Keratinocyte (primary cell): Measurements from ENCODE around the gene PAFAH2.

Source experiments
- CTCF ChIP-seq, 3 experiments: IDR thresholded peaks in 1 of 3; conservative IDR thresholded peaks in 1 of 3; optimal IDR thresholded peaks in 1 of 3; 2 replicates in 2 of 3; 3 replicates in 1 of 3; pipeline versions ENCODE3 to v1.5.1; 2011; ENCODE audit warnings: low read length in 3 of 3, mild to moderate bottlenecking in 3 of 3, moderate library complexity in 2 of 3, control low read depth in 1 of 3, inconsistent platforms in 1 of 3; ENCODE audit not compliant: insufficient read depth in 2 of 3; ENCODE audit errors: extremely low read depth in 1 of 3
- EZH2 ChIP-seq: IDR thresholded peaks from one replicate; pipeline ENCODE4 v1.6.1; 2012; ENCODE audit warnings: inconsistent platforms, mild to moderate bottlenecking, low read length, moderate library complexity

GRCh38 chr1:25932321-25932720 is 65.5 kb downstream of the PAFAH2 start:
- TF ChIP-seq CTCF (optimal IDR thresholded peaks at IDR 0.05 in 1 of 3, IDR thresholded peaks at IDR 0.05 in 1 of 3, conservative IDR thresholded peaks at IDR 0.05 in 1 of 3; ENCODE audit: extremely low read depth in 1 of 3, insufficient read depth in 2 of 3, low read length in 3 of 3) (no peak), EZH2 (no peak)
